DND-41 (cell line): ENCODE results near the gene SMC3.

Experiments used
- ATAC-seq: fragments of 200-7000 bp; cut with Tn5 transposase; 3 replicates; pipeline ENCODE4 v1.9.1; 2021; ENCODE audit warnings: low read depth; ENCODE audit not compliant: insufficient read depth
- DNase-seq: peaks from one replicate; pipeline ENCODE4 v3.0.0-alpha.2; 2020
- H2AFZ ChIP-seq: 2 replicates; pipeline ENCODE4 v1.6.0; 2012; ENCODE audit warnings: low read depth, low read length
- H3K27ac ChIP-seq: 2 replicates; pipeline ENCODE4 v1.5.1; 2012; ENCODE audit warnings: low read length, inconsistent platforms
- H3K27me3 ChIP-seq: fragments of 200-600 bp; sonication (generic); 2 replicates; pipeline ENCODE4 v1.6.0; 2012; ENCODE audit warnings: low read length, mild to moderate bottlenecking, inconsistent platforms; ENCODE audit not compliant: insufficient read depth, poor library complexity
- H3K36me3 ChIP-seq: 2 replicates; pipeline ENCODE4 v1.5.1; 2012; ENCODE audit warnings: low read length, inconsistent platforms; ENCODE audit not compliant: insufficient read depth
- H3K4me1 ChIP-seq: 2 replicates; pipeline ENCODE4 v1.5.1; 2012; ENCODE audit warnings: mild to moderate bottlenecking, low read length; ENCODE audit not compliant: insufficient read depth
- H3K4me2 ChIP-seq: 2 replicates; pipeline ENCODE4 v1.6.0; 2012; ENCODE audit warnings: mild to moderate bottlenecking, moderate library complexity, low read length, inconsistent platforms; ENCODE audit not compliant: insufficient read depth
- H3K4me3 ChIP-seq, 2 experiments: fragments of 200-600 bp in 1 of 2; shearing (Covaris generic) in 1 of 2; 2 replicates each; pipeline ENCODE4 v1.5.1; 2012 to 2016; ENCODE audit warnings: inconsistent platforms in 2 of 2, low read length in 2 of 2, mild to moderate bottlenecking in 2 of 2, low read depth in 1 of 2, moderate library complexity in 1 of 2
- H3K79me2 ChIP-seq: 2 replicates; pipeline ENCODE4 v1.6.0; 2012; ENCODE audit warnings: low read length, inconsistent platforms; ENCODE audit not compliant: insufficient read depth
- H3K9ac ChIP-seq: 2 replicates; pipeline ENCODE4 v1.6.0; 2012; ENCODE audit warnings: low read depth, mild to moderate bottlenecking, inconsistent platforms, low read length, moderate library complexity
- H3K9me3 ChIP-seq: 2 replicates; pipeline ENCODE4 v1.5.1; 2012; ENCODE audit warnings: low read length, moderate library complexity, mild to moderate bottlenecking, inconsistent platforms; ENCODE audit not compliant: insufficient read depth, severe bottlenecking
- H4K20me1 ChIP-seq: 2 replicates; pipeline ENCODE4 v1.6.0; 2012; ENCODE audit warnings: low read length; ENCODE audit not compliant: insufficient read depth
- CTCF ChIP-seq: IDR thresholded peaks from 2 replicates; pipeline ENCODE4 v1.5.1; 2012; ENCODE audit warnings: borderline replicate concordance, low read length, moderate library complexity, mild to moderate bottlenecking; ENCODE audit not compliant: poor library complexity, severe bottlenecking; ENCODE audit errors: extremely low read depth
- EZH2 ChIP-seq: IDR thresholded peaks from 3 replicates; pipeline ENCODE4 v1.6.1; 2012; ENCODE audit warnings: borderline replicate concordance, low read depth, mild to moderate bottlenecking, moderate library complexity, low read length, inconsistent platforms; ENCODE audit not compliant: severe bottlenecking

SMC3 gene

GRCh38 chr10:110534571-110534970 is 32.9 kb upstream of the SMC3 start:
- Histone ChIP-seq H3K4me1 (peaks cover 9% of the 10 kb centered on the region), H3K27me3 (peaks cover 6% of the 10 kb centered on the region), H2AFZ (no peak overlapping the region), H3K4me2 (no peak overlapping the region), H3K9me3 (no peaks in the 10 kb centered on the region), H3K4me3 (no peak overlapping the region), H3K9ac (no peak overlapping the region), H3K36me3 (no peaks in the 10 kb centered on the region), H3K79me2 (no peaks in the 10 kb centered on the region), H4K20me1 (no peaks in the 10 kb centered on the region), H3K27ac (no peak overlapping the region)
- TF ChIP-seq EZH2 (no peak), CTCF (no peak)
- peak; percentile 28 for DNase-seq
- no peak for ATAC-seq

GRCh38 chr10:110535958-110536891 is 31.3 kb upstream of the SMC3 start:
- Histone ChIP-seq H3K36me3 (no peaks in the 10 kb centered on the region), H3K4me2 (no peak overlapping the region; the same call in 1 of the 2 replicates), H3K4me1 (peaks cover 9% of the 10 kb centered on the region), H4K20me1 (no peaks in the 10 kb centered on the region), H3K9ac (no peak overlapping the region), H3K27ac (no peak overlapping the region), H3K79me2 (no peaks in the 10 kb centered on the region), H3K4me3 (no peak overlapping the region), H3K27me3 (peaks cover 6% of the 10 kb centered on the region), H3K9me3 (no peaks in the 10 kb centered on the region), H2AFZ (no peak overlapping the region)
- TF ChIP-seq EZH2: no peak
- TF ChIP-seq CTCF: peak; percentile 14
- peak; percentile 57 for DNase-seq
- peak; percentile 93 for ATAC-seq

GRCh38 chr10:110539091-110539490 is 28.4 kb upstream of the SMC3 start:
- DNase-seq (no peak), ATAC-seq (no peak)
- peaks cover 6% of the 10 kb centered on the region for H3K27me3 ChIP-seq
- peaks cover 9% of the 10 kb centered on the region for H3K4me1 ChIP-seq
- no peak overlapping the region for H3K27ac ChIP-seq
- no peak for TF ChIP-seq EZH2
- TF ChIP-seq CTCF: no peak
- no peak overlapping the region for H3K9ac ChIP-seq
- H2AFZ ChIP-seq: no peak overlapping the region
- no peaks in the 10 kb centered on the region for H3K79me2 ChIP-seq
- H3K36me3 ChIP-seq: no peaks in the 10 kb centered on the region
- H4K20me1 ChIP-seq: no peaks in the 10 kb centered on the region
- H3K4me2 ChIP-seq: no peak overlapping the region
- no peaks in the 10 kb centered on the region for H3K9me3 ChIP-seq
- H3K4me3 ChIP-seq: no peak overlapping the region
